Hippocampal formation (tissue), 2 donors: Measurements from ENCODE around the gene MYMK.

ENCODE experiments used
- DNase-seq, 2 donors: peaks; one replicate each; lab custom pipeline; 2025; lab: John Stamatoyannopoulos, UW

Gene MYMK

GRCh38 chr9:133535306-133535877 is 10.6 kb upstream of the MYMK start:
- DNase-seq: no peak

- DNase-seq: peak; percentile 46 to 62
Measured at GRCh38 chr9:133534346-133535291, 9.9 kb upstream of the MYMK start, which contains the start of gene ADAMTSL2. TSS of gene ADAMTSL2 (plus strand) at chr9:133534704. CDS start at chr9:133536713, 2,009 bp downstream.

- DNase-seq: no peak
Measured at GRCh38 chr9:133533857-133534256, 9.1 kb upstream of the MYMK start.

GRCh38 chr9:133532937-133533668 is 8.3 kb upstream of the MYMK start:
- peak in 1 of 2 donors; percentile 55 for DNase-seq

GRCh38 chr9:133531293-133531692 is 6.5 kb upstream of the MYMK start:
- DNase-seq: no peak

GRCh38 chr9:133529874-133530273 is 5.1 kb upstream of the MYMK start:
- no peak for DNase-seq

- DNase-seq: no peak
Measured at GRCh38 chr9:133529457-133529856, 4.7 kb upstream of the MYMK start.

GRCh38 chr9:133528876-133529241 is 4.1 kb upstream of the MYMK start:
- DNase-seq: no peak

- DNase-seq: no peak
Measured at GRCh38 chr9:133528001-133528875, 3.5 kb upstream of the MYMK start.

GRCh38 chr9:133527444-133527920 is 2.7 kb upstream of the MYMK start:
- DNase-seq: peak in 1 of 2 donors; percentile 28

- peak; percentile 74 to 78 for DNase-seq
Measured at GRCh38 chr9:133526721-133527321, 2.1 kb upstream of the MYMK start.

- DNase-seq: no peak
Measured at GRCh38 chr9:133525677-133526076, 918 bp upstream of the MYMK start.

- DNase-seq: no peak
Measured at GRCh38 chr9:133524146-133524545, 613 bp downstream of the MYMK start.

GRCh38 chr9:133523106-133523505 is 1.7 kb downstream of the MYMK start:
- no peak for DNase-seq

GRCh38 chr9:133522073-133522910 is 2.5 kb downstream of the MYMK start:
- DNase-seq: no peak

GRCh38 chr9:133521122-133522072 is 3.4 kb downstream of the MYMK start:
- peak in 1 of 2 donors; percentile 49 for DNase-seq

GRCh38 chr9:133520121-133520835 is 4.5 kb downstream of the MYMK start:
- no peak for DNase-seq

GRCh38 chr9:133519693-133520092 is 5.1 kb downstream of the MYMK start:
- DNase-seq: no peak
